Mesenchymal stem cell (in vitro differentiated cells and primary cell): ENCODE results near the gene FIGN.

Source experiments
- DNase-seq: peaks from one replicate; pipeline ENCODE4 v3.0.0-alpha.2; 2013
- H2AFZ ChIP-seq: one replicate; pipeline ENCODE4 v1.6.1; 2013; ENCODE audit warnings: low read depth, mild to moderate bottlenecking, control low read depth, inconsistent platforms, low read length, moderate library complexity
- H2AK5ac ChIP-seq: 2 replicates; pipeline ENCODE4 v1.6.1; 2013; ENCODE audit warnings: low read length, moderate library complexity, mild to moderate bottlenecking, inconsistent platforms; ENCODE audit not compliant: severe bottlenecking
- H2BK120ac ChIP-seq: one replicate; pipeline ENCODE4 v1.6.1; 2013; ENCODE audit warnings: low read depth, mild to moderate bottlenecking, inconsistent platforms, low read length, moderate library complexity
- H2BK12ac ChIP-seq, 2 experiments: one replicate each; pipeline ENCODE4 v1.6.1; 2013; ENCODE audit warnings: inconsistent platforms in 2 of 2, low read length in 2 of 2, mild to moderate bottlenecking in 2 of 2, moderate library complexity in 2 of 2, control low read depth in 1 of 2
- H2BK15ac ChIP-seq: one replicate; pipeline ENCODE4 v1.6.1; 2013; ENCODE audit warnings: mild to moderate bottlenecking, low read depth, inconsistent platforms; ENCODE audit not compliant: poor library complexity, severe bottlenecking
- H2BK5ac ChIP-seq: 2 replicates; pipeline ENCODE4 v1.6.1; 2013; ENCODE audit warnings: low read depth, mild to moderate bottlenecking, low read length, control low read depth, inconsistent platforms; ENCODE audit not compliant: poor library complexity, severe bottlenecking
- H3K14ac ChIP-seq, 2 experiments: one replicate each; pipeline ENCODE4 v1.6.1; 2013; ENCODE audit warnings: inconsistent platforms in 2 of 2, low read length in 2 of 2, control low read depth in 1 of 2, mild to moderate bottlenecking in 1 of 2, moderate library complexity in 1 of 2
- H3K18ac ChIP-seq, 2 experiments: one replicate each; pipeline ENCODE4 v1.6.1; 2013; ENCODE audit warnings: inconsistent platforms in 2 of 2, low read length in 2 of 2, control low read depth in 1 of 2, low read depth in 1 of 2, mild to moderate bottlenecking in 1 of 2
- H3K23ac ChIP-seq, 2 experiments: one replicate each; pipeline ENCODE4 v1.6.1; 2013; ENCODE audit warnings: inconsistent platforms in 2 of 2, low read length in 2 of 2, mild to moderate bottlenecking in 2 of 2, moderate library complexity in 2 of 2, control low read depth in 1 of 2
- H3K27ac ChIP-seq: 2 replicates; pipeline ENCODE4 v1.5.1; 2013; ENCODE audit warnings: mild to moderate bottlenecking, moderate library complexity, low read length, control low read depth, inconsistent platforms; ENCODE audit not compliant: poor library complexity, severe bottlenecking
- H3K27me3 ChIP-seq, 2 experiments: 2 replicates each; pipeline versions ENCODE4 v1.6.1 to v1.7.0; 2013; ENCODE audit warnings: low read length in 2 of 2, mild to moderate bottlenecking in 2 of 2, moderate library complexity in 2 of 2, control low read depth in 1 of 2, inconsistent platforms in 1 of 2; ENCODE audit not compliant: control insufficient read depth in 1 of 2, insufficient read depth in 1 of 2
- H3K36me3 ChIP-seq, 2 experiments: 2 replicates each; pipeline versions ENCODE4 v1.6.1 to v1.7.0; 2013; ENCODE audit warnings: low read length in 2 of 2, control low read depth in 1 of 2, inconsistent platforms in 1 of 2, low read depth in 1 of 2, mild to moderate bottlenecking in 1 of 2; ENCODE audit not compliant: insufficient read depth in 2 of 2, control insufficient read depth in 1 of 2
- H3K4ac ChIP-seq, 2 experiments: one replicate each; pipeline ENCODE4 v1.6.1; 2013; ENCODE audit warnings: inconsistent platforms in 2 of 2, low read length in 2 of 2, mild to moderate bottlenecking in 2 of 2, moderate library complexity in 2 of 2, control low read depth in 1 of 2, low read depth in 1 of 2
- H3K4me1 ChIP-seq: 2 replicates; pipeline ENCODE4 v1.6.1; 2013; ENCODE audit warnings: low read depth, low read length, control low read depth; ENCODE audit not compliant: control insufficient read depth, insufficient read depth
- H3K4me2 ChIP-seq: 2 replicates; pipeline ENCODE4 v1.6.1; 2013; ENCODE audit warnings: low read length, mild to moderate bottlenecking, inconsistent platforms; ENCODE audit not compliant: poor library complexity, severe bottlenecking
- H3K4me3 ChIP-seq, 2 experiments: 2 replicates each; pipeline versions ENCODE4 v1.5.1 to v1.7.0; 2013; ENCODE audit warnings: low read length in 2 of 2, mild to moderate bottlenecking in 2 of 2, control low read depth in 1 of 2, low read depth in 1 of 2; ENCODE audit not compliant: insufficient read depth in 1 of 2
- H3K79me1 ChIP-seq: replicated peaks from 2 replicates; pipeline ENCODE4 v1.6.1; 2013; ENCODE audit warnings: mild to moderate bottlenecking, control low read depth, low read length, inconsistent platforms; ENCODE audit not compliant: poor library complexity, severe bottlenecking
- H3K9ac ChIP-seq: 2 replicates; pipeline ENCODE4 v1.7.0; 2013; ENCODE audit warnings: mild to moderate bottlenecking, low read length, moderate library complexity
- H3K9me3 ChIP-seq: 2 replicates; pipeline ENCODE4 v1.7.0; 2013; ENCODE audit warnings: mild to moderate bottlenecking, low read length; ENCODE audit not compliant: control insufficient read depth
- H4K8ac ChIP-seq: one replicate; pipeline ENCODE4 v1.6.1; 2013; ENCODE audit warnings: inconsistent platforms, mild to moderate bottlenecking, low read length, moderate library complexity
- H4K91ac ChIP-seq: one replicate; pipeline ENCODE4 v1.6.1; 2013; ENCODE audit warnings: mild to moderate bottlenecking, low read length, inconsistent platforms
- WGBS: methylation state at CpG from one replicate; pipeline ENCODE4 v1.1.7; 2013; ENCODE audit warnings: mixed read lengths; 5-methylcytosine and 5-hydroxymethylcytosine counted together

The FIGN gene

GRCh38 chr2:163633291-163633690, 102.5 kb downstream of the FIGN start:
- H3K36me3 ChIP-seq, result peaks cover 0 to 3% of the 10 kb centered on the region in 2 experiments
- no peaks in the 10 kb centered on the region for H3K9me3 ChIP-seq
- H2BK5ac ChIP-seq, result no peak overlapping the region
- H3K18ac ChIP-seq, result no peak overlapping the region
- H3K4me2 ChIP-seq, result no peak overlapping the region
- no peak for DNase-seq
- H4K8ac ChIP-seq, result no peak overlapping the region
- H3K4me3 ChIP-seq, result no peak overlapping the region
- no peak overlapping the region for H3K4ac ChIP-seq
- H2BK15ac ChIP-seq, result no peak overlapping the region
- no peak overlapping the region for H3K9ac ChIP-seq
- no peak overlapping the region for H3K14ac ChIP-seq
- 93% methylated on average over 4 of the region's 5 CpGs for WGBS
- no peak overlapping the region for H2AK5ac ChIP-seq
- H3K27me3 ChIP-seq, result no peaks in the 10 kb centered on the region
- H2BK120ac ChIP-seq, result no peak overlapping the region
- no peak overlapping the region for H3K23ac ChIP-seq
- H3K4me1 ChIP-seq, result peaks cover 1% of the 10 kb centered on the region
- H4K91ac ChIP-seq, result no peak overlapping the region
- no peak overlapping the region for H2AFZ ChIP-seq
- H2BK12ac ChIP-seq, result no peak overlapping the region
- no peak overlapping the region for H3K27ac ChIP-seq
- H3K79me1 ChIP-seq, result peaks cover 28% of the 10 kb centered on the region

- H3K36me3 ChIP-seq, result no peaks in the 10 kb centered on the region
- peaks cover 1% of the 10 kb centered on the region for H3K4me1 ChIP-seq
- H3K27me3 ChIP-seq, result no peaks in the 10 kb centered on the region
- H2BK12ac ChIP-seq, result no peak overlapping the region
- H3K23ac ChIP-seq, result no peak overlapping the region
- no peak overlapping the region for H3K9ac ChIP-seq
- H3K4ac ChIP-seq, result no peak overlapping the region
- H2BK15ac ChIP-seq, result no peak overlapping the region
- no peak overlapping the region for H2AFZ ChIP-seq
- H3K27ac ChIP-seq, result no peak overlapping the region
- H3K4me3 ChIP-seq, result no peak overlapping the region
- no peak overlapping the region for H3K14ac ChIP-seq
- H3K79me1 ChIP-seq, result peaks cover 26% of the 10 kb centered on the region
- H3K18ac ChIP-seq, result no peak overlapping the region
- no peak overlapping the region for H2AK5ac ChIP-seq
- no peaks in the 10 kb centered on the region for H3K9me3 ChIP-seq
- no peak overlapping the region for H2BK5ac ChIP-seq
- no peak overlapping the region for H2BK120ac ChIP-seq
- no peak overlapping the region for H4K8ac ChIP-seq
- WGBS, result 100% methylated on average over 2 of the region's 5 CpGs
- no peak overlapping the region for H4K91ac ChIP-seq
- no peak overlapping the region for H3K4me2 ChIP-seq
- DNase-seq, result no peak
Observed at GRCh38 chr2:163630836-163631235, 105.0 kb downstream of the FIGN start.

GRCh38 chr2:163626639-163627109, 109.1 kb downstream of the FIGN start:
- Histone ChIP-seq H2BK15ac (no peak overlapping the region), H2AFZ (no peak overlapping the region), H3K9me3 (no peaks in the 10 kb centered on the region), H3K27ac (no peak overlapping the region), H3K14ac (no peak overlapping the region), H3K27me3 (no peaks in the 10 kb centered on the region), H3K4ac (no peak overlapping the region), H3K23ac (no peak overlapping the region), H4K91ac (no peak overlapping the region), H2AK5ac (no peak overlapping the region), H3K9ac (no peak overlapping the region), H2BK5ac (no peak overlapping the region), H3K18ac (no peak overlapping the region), H3K36me3 (no peaks in the 10 kb centered on the region), H4K8ac (no peak overlapping the region), H3K4me3 (no peak overlapping the region), H3K4me2 (no peak overlapping the region), H2BK120ac (no peak overlapping the region), H2BK12ac (no peak overlapping the region), H3K4me1 (peaks cover 2% of the 10 kb centered on the region), H3K79me1 (peaks cover 16% of the 10 kb centered on the region)
- WGBS, result 89% methylated on average over 7 of the region's 7 CpGs
- DNase-seq, result no peak

GRCh38 chr2:163626208-163626607, 109.6 kb downstream of the FIGN start:
- H3K4ac ChIP-seq, result no peak overlapping the region
- no peak overlapping the region for H3K4me2 ChIP-seq
- no peak overlapping the region for H3K27ac ChIP-seq
- no peak overlapping the region for H3K14ac ChIP-seq
- H2AFZ ChIP-seq, result no peak overlapping the region
- H3K4me1 ChIP-seq, result peaks cover 2% of the 10 kb centered on the region
- H4K8ac ChIP-seq, result no peak overlapping the region
- no peak overlapping the region for H2BK15ac ChIP-seq
- H2BK12ac ChIP-seq, result no peak overlapping the region
- H3K4me3 ChIP-seq, result no peak overlapping the region
- no peak for DNase-seq
- H2AK5ac ChIP-seq, result no peak overlapping the region
- peaks cover 20% of the 10 kb centered on the region for H3K79me1 ChIP-seq
- H3K9ac ChIP-seq, result no peak overlapping the region
- no peak overlapping the region for H3K23ac ChIP-seq
- H2BK120ac ChIP-seq, result no peak overlapping the region
- 100% methylated on average over 1 of the region's 1 CpG for WGBS
- H3K18ac ChIP-seq, result no peak overlapping the region
- H3K27me3 ChIP-seq, result no peaks in the 10 kb centered on the region
- H3K36me3 ChIP-seq, result no peaks in the 10 kb centered on the region
- no peak overlapping the region for H4K91ac ChIP-seq
- H2BK5ac ChIP-seq, result no peak overlapping the region
- no peaks in the 10 kb centered on the region for H3K9me3 ChIP-seq
